ENCODE results near the gene SH3GLB2.

Gene SH3GLB2

DNA sequence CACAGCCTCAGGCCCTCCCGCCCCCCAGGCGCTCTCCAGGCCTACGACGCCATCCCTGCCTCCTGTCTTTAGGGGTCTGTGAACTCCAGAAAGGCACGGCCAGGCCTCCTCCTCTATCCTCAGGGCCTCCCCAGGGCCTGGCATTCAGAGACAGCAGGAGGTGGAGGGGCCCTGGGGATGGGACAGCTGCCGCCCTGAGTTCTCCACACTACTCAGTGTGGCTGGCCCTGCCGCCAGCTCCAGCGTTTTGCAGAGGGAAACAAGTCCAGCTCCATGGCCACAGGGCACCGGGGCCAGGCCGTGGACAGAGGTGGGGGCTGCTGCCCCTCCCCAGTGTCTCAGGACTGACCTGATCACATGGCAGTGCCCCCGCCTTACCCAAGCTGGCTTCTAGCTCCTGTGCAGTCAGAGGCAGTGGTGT, 16.4 kb downstream of the SH3GLB2 start:
- in situ Hi-C loops (cut with HindIII; ENCODE audit: low sequenced_read_pairs), result no loop called here
- no peak for DNase-seq (ENCODE audit: low read depth, low spot score)
- TF ChIP-seq CTCF (IDR thresholded peaks at IDR 0.05; ENCODE audit: low read depth, low read length), result no peak
- no peak overlapping the region for H3K4me3 ChIP-seq (ENCODE audit: low read depth, low read length)

DNA sequence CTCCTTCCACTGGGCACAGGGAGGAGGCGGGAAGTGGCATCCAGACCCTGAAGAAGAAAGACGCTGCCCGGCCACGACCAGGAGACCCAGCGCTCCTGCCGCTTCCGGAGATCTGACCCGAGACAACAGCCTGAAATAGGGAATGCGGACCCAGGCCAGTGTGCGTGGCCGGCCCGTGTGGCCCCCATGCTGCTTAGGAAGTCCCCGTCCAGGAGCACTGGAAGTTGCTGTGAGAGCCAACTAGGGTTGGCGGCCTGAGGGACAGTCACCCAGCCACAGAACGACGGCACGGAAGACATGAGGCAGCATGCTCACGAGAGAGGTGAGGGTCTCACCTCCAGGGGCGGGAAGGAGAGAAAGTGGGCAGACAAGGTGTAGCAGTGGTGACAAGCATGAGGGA, 17.0 kb downstream of the SH3GLB2 start:
- TF ChIP-seq CTCF (IDR thresholded peaks at IDR 0.05; ENCODE audit: low read depth, low read length), result no peak
- no peak for DNase-seq (ENCODE audit: low read depth, low spot score)
- in situ Hi-C loops (cut with HindIII; ENCODE audit: low sequenced_read_pairs), result no loop called here
- no peak overlapping the region for H3K4me3 ChIP-seq (ENCODE audit: low read depth, low read length)

GRCh38 chr9:129010267-129010975, 17.7 kb downstream of the SH3GLB2 start:
- H3K4me3 ChIP-seq (ENCODE audit: low read depth, low read length), result no peak overlapping the region
- DNase-seq (ENCODE audit: low read depth, low spot score), result no peak
- in situ Hi-C loops (cut with HindIII; ENCODE audit: low sequenced_read_pairs), result no loop called here
- no peak for TF ChIP-seq CTCF (IDR thresholded peaks at IDR 0.05; ENCODE audit: low read depth, low read length)

- no peak for TF ChIP-seq CTCF (IDR thresholded peaks at IDR 0.05; ENCODE audit: low read depth, low read length)
- in situ Hi-C loops (cut with HindIII; ENCODE audit: low sequenced_read_pairs), result no loop called here
- no peak overlapping the region for H3K4me3 ChIP-seq (ENCODE audit: low read depth, low read length)
- no peak for DNase-seq (ENCODE audit: low read depth, low spot score)
Observed at GRCh38 chr9:129009584-129010141, 18.5 kb downstream of the SH3GLB2 start.

DNA sequence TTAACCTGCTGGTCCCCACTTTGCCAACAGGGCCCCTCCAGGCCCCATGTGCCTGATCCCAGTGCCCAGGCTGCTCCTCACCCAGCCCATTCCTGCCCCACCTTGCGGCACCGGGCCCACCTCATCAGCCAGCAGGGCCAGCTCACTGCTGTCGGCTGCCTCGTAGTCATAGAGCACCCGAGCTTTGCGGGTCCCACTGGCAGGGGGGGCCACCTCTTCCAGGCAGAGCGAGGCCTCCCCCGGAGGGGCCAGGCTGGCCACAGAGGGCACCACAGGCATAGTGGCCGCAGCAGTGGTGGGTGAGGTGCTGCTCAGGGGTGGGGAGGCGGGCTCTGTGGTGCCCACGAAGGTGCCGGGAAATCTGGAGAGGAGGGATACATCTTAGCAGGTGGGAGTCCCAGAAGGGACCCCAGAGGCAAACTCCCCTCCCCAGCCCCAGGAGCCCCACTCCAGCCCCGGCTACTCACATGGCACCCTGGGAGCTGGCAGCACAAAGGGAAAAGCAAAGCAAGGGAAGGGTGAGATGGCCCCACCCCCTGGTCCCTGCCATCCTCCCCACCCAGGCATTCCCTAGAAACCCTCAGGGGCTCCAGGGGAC, 19.0 kb downstream of the SH3GLB2 start:
- no peak for TF ChIP-seq CTCF (IDR thresholded peaks at IDR 0.05; ENCODE audit: low read depth, low read length)
- in situ Hi-C loops (cut with HindIII; ENCODE audit: low sequenced_read_pairs), result no loop called here
- DNase-seq (ENCODE audit: low read depth, low spot score), result no peak
- no peak overlapping the region for H3K4me3 ChIP-seq (ENCODE audit: low read depth, low read length)

DNA sequence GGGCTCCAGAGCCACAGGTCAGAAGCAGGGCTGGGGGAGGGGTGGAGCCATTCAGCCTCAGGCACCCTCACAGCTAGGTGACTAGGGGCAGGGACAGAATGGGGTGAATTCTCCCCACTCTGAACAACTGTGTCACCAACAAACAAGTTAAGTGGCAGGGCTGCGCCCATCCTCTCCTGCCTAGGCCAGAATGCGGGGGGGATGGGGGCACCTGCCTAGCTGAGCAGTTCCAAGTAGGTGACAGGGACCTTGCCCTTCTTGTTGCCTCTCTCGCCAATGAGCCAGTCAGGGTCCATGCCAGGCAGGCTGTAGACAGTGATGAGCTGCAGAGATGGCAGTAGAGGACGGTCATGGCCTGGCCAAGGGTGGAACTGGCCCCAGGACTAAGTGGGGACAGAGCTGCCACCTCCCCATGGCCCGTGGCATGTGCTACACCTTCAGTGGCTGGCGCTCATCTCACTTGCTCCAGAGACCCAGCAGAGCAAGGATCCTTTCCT, 19.6 kb downstream of the SH3GLB2 start:
- no peak for DNase-seq (ENCODE audit: low read depth, low spot score)
- in situ Hi-C loops (cut with HindIII; ENCODE audit: low sequenced_read_pairs), result no loop called here
- H3K4me3 ChIP-seq (ENCODE audit: low read depth, low read length), result no peak overlapping the region
- no peak for TF ChIP-seq CTCF (IDR thresholded peaks at IDR 0.05; ENCODE audit: low read depth, low read length)

Data from astrocyte of the spinal cord (primary cell).